Measurements from ENCODE around the gene FPR2.

The FPR2 gene

DNA sequence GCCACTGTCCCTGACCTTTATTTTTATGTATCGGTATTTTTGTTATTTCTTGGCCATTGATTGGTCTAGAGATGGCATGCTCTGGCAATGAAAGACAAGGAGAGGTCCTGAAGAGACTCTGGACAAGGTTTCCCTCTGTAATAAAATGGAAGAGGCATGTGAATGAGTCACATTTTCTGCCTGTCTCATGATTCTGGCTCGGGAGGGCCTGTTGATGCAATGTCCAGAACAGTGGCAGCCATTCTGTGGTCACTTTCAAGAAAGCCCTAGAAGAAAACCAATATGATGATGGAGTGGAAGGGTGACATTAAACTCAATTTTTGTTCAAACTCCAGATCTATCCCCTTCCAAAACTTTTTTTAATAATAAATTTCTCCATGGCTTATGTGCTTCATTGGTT, 32.0 kb downstream of the FPR2 start:
- H3K4me3 ChIP-seq (ENCODE audit: low read length): no peak overlapping the region
- DNase-seq (ENCODE audit: low read depth): no peak
- no peak for TF ChIP-seq CTCF (conservative IDR thresholded peaks at IDR 0.05; ENCODE audit: low read depth, low read length)

DNA sequence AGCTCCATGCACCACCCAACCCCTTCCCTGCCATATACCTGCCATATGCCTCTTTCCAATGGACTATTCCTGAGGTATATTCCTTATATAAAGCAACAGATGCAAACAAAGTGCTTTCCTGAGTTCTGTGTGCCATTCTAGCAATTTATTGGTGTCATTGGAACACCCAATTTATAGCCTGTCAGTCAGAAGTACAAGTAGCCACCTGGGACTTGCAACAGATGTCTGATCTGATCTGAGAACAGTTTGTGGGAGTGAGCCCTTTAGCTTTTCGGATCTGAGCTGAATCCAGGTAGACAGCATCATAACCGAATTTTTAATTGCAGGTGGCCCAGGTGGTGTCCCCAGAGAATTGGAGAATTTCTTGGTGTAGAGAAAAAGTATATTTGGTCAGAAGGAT, 33.0 kb downstream of the FPR2 start:
- TF ChIP-seq CTCF (conservative IDR thresholded peaks at IDR 0.05; ENCODE audit: low read depth, low read length): no peak
- no peak overlapping the region for H3K4me3 ChIP-seq (ENCODE audit: low read length)
- no peak for DNase-seq (ENCODE audit: low read depth)

GRCh38 chr19:51794885-51795490, 34.0 kb downstream of the FPR2 start, which contains the start of gene FPR3:
TSS of gene FPR3 (plus strand) at chr19:51795157. CDS start at chr19:51823749, 28,592 bp downstream.
- H3K4me3 ChIP-seq (ENCODE audit: low read length): no peak within 1 kb of the TSS
- no peak for TF ChIP-seq CTCF (conservative IDR thresholded peaks at IDR 0.05; ENCODE audit: low read depth, low read length)
- no peak for DNase-seq (ENCODE audit: low read depth)

GRCh38 chr19:51796195-51796679, 35.3 kb downstream of the FPR2 start:
- TF ChIP-seq CTCF (conservative IDR thresholded peaks at IDR 0.05; ENCODE audit: low read depth, low read length): no peak
- DNase-seq (ENCODE audit: low read depth): no peak
- H3K4me3 ChIP-seq (ENCODE audit: low read length): no peak overlapping the region

GRCh38 chr19:51797480-51797879, 36.5 kb downstream of the FPR2 start:
- no peak for DNase-seq (ENCODE audit: low read depth)
- H3K4me3 ChIP-seq (ENCODE audit: low read length): no peak overlapping the region
- no peak for TF ChIP-seq CTCF (conservative IDR thresholded peaks at IDR 0.05; ENCODE audit: low read depth, low read length)

DNA sequence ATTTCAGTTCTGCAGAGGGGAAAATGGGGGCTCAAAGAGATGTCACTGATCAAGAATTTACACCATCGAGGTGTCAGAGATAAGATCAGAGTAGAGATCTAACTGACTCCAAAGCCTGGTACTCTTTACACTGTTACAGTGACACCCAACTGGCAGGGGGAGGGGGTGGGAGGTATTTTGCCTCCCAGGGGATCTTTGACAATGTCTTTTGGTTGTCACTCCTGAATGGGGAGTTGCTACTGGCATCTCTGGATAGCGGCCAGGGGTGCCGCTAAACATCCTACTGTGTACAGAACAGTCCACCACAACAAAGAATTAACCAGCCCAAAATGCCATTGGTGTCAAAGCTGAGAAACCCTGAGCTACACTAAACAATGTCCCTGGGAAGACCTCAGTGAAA, 37.1 kb downstream of the FPR2 start:
- no peak for TF ChIP-seq CTCF (conservative IDR thresholded peaks at IDR 0.05; ENCODE audit: low read depth, low read length)
- DNase-seq (ENCODE audit: low read depth): no peak
- H3K4me3 ChIP-seq (ENCODE audit: low read length): no peak overlapping the region

DNA sequence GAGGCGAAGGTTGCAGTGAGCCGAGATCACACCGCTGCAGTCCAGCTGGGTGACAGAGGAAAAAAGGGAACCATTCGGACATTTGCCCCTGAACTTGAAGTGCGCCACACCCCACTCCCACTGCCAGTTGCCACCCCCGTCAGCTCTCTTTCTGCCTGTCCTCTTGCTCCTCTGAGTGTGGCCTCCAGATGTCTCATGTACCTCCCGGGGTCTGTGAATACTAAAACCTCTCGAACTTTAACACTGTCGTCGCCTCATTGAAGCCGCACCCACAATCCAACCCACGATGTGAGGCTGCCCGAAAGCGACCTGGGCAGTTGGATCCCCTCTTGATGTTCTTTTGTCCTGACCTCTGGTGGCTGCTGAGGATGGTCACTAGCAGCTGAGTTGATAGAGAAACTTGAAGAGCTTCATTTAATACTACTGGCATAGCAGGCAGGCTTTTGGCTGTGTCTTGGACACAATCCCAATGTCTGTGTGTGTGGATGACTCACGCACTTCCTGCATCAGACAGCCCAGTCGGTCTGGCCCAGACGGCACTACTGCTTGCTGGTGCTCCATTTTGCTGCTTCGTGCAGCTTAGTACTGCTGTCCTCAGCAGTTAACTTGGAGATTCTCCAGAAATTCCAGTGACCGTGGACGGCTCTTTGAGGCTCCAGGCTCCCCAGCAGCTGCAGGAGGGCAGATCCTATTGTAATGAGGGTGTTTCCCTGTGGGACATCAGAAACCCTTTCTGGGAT, 38.2 kb downstream of the FPR2 start:
- no peak for TF ChIP-seq CTCF (conservative IDR thresholded peaks at IDR 0.05; ENCODE audit: low read depth, low read length)

More for the DNA sequence above, 38.2 kb downstream of the FPR2 start:
- peak; percentile 84 for DNase-seq (ENCODE audit: low read depth)
- H3K4me3 ChIP-seq (ENCODE audit: low read length): no peak overlapping the region

Data from retinal pigment epithelial cell (primary cell).